Muscle of leg (tissue), 11 donors: ENCODE measurements around the gene CYB5R3. TPM values are rescaled to one million over a fixed set of nuclear protein-coding genes. Genes with fewer than 3 reads are reported as not detected.

Experiments used
- DNase-seq: peaks from one replicate; pipeline ENCODE4 v3.0.0; 2013
- H3K27ac ChIP-seq: one replicate; pipeline ENCODE4 v1.5.1; 2013; ENCODE audit warnings: mild to moderate bottlenecking, low read length, control low read depth
- H3K27me3 ChIP-seq: one replicate; pipeline ENCODE4 v1.6.1; 2013; ENCODE audit warnings: low read length; ENCODE audit not compliant: control insufficient read depth, insufficient read depth
- H3K36me3 ChIP-seq: one replicate; pipeline ENCODE4 v1.6.1; 2013; ENCODE audit warnings: low read length; ENCODE audit not compliant: control insufficient read depth, insufficient read depth
- H3K4me1 ChIP-seq: one replicate; pipeline ENCODE4 v1.6.1; 2013; ENCODE audit warnings: low read length; ENCODE audit not compliant: control insufficient read depth, insufficient read depth
- H3K4me3 ChIP-seq: one replicate; pipeline ENCODE4 v1.5.1; 2013; ENCODE audit warnings: low read length, control low read depth
- H3K9me3 ChIP-seq: replicated peaks from 2 replicates; pipeline ENCODE4 v1.6.1; 2013; ENCODE audit warnings: low read depth, low read length; ENCODE audit not compliant: control insufficient read depth
- WGBS: methylation state at CpG from one replicate; pipeline ENCODE4 v1.1.5; 2013; ENCODE audit warnings: missing lambda C conversion rate; ENCODE audit not compliant: insufficient coverage; 5-methylcytosine and 5-hydroxymethylcytosine counted together
- polyA plus RNA-seq, 8 donors: library from polyadenylated mRNA; unstranded; fragments of 120-200 nt; gene quantifications; one replicate each; pipeline versions ENCODE4 v1.2.1 to v1.2.3, GENCODE V29; 2013; ENCODE audit warnings: inconsistent platforms in 1 of 8, low replicate concordance in 1 of 8; ENCODE audit not compliant: insufficient read length in 8 of 8, insufficient read depth in 1 of 8
- total RNA-seq: library from RNA; stranded (reverse); fragments of 120-200 nt; gene quantifications from one replicate; pipeline ENCODE4 v1.2.4, GENCODE V29; 2013

The CYB5R3 gene
- total and polyA plus RNA-seq, 9 donors = 53.2 to 177 (median 158) TPM

DNA sequence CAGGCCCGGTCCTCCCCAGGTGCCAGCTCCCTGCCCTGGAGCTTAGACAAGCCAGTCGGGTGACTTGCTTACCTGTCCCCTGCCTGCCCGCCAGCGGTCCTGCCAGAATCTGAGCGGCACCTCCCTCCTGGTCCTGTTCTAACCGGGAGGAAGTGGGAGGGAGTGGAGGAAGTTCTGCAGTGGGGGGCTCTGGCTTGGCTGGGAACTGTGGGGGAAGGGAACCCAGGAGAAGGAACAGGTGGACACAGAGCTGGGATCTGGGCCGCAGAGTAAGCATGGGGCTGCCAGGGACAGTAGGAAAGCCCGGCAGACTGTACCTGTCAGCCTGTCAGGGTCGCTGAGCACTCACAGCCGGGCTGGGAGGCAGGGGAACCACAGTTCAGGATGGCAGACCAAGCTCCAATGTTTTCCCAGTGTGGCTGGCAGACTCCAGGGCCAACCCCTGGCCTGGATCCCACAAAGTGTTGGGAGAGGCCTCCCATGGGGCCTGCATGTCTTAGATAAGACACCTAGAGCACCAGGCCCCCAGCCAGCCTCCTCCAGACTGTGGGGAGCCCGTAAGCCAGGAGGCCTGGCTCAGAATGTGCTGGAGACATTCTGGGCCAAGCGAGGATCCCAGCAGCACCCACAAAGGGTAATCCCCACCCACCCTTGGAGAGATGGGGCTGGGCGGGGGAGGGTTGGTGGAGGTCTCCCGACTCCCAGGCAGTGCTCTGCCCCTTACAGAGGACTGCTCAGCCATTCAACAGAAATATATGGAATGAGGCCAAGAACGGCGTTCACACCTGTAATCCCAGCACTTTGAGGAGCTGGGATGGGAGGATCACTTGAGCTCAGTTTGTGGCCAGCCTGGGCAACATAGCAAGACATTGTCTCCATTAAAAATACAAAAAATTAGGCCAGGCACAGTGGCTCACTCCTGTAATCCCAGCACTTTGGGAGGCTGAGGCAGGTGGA is 2.3 kb downstream of the CYB5R3 start:
- Histone ChIP-seq H3K36me3 (peaks cover 7% of the 10 kb centered on the region), H3K4me1 (peaks cover 70% of the 10 kb centered on the region), H3K9me3 (no peaks in the 10 kb centered on the region), H3K27me3 (no peaks in the 10 kb centered on the region), H3K27ac (peak overlapping the region; percentile 93), H3K4me3 (peak overlapping the region; percentile 2)
- no peak for DNase-seq
- 52% methylated on average over 10 of the region's 16 CpGs for WGBS

DNA sequence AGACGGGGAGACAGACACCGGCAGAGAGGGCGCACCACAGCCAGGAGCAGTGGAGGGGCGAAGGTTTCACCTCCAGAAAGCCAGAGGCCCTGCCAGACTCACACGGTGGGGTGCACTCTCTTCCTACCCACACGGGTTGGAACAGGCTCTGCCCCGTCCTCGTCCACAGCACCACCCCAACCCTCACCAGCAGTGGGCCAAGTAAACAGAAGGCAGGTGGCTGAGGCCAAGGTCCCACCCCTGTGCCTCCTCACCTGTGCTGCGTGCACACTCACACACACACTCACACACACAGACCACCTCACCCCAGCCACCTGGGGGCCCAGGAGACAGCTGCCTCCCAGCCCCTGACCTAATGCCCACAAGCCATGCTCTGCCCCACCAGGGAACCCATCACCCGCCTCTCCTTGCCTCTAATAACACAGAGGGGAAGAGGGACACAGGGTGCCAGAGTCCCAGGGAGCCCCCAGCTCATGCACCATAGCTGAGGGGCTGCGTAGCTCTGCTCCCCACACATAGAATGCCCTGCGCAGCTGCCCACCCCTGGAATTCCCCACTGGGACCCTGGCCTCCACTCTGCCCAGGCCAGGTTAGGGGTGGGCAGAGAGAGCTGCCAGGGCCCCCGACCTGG is 3.1 kb downstream of the CYB5R3 start:
- peak overlapping the region; percentile 93 for H3K27ac ChIP-seq
- peaks cover 70% of the 10 kb centered on the region for H3K4me1 ChIP-seq

DNA sequence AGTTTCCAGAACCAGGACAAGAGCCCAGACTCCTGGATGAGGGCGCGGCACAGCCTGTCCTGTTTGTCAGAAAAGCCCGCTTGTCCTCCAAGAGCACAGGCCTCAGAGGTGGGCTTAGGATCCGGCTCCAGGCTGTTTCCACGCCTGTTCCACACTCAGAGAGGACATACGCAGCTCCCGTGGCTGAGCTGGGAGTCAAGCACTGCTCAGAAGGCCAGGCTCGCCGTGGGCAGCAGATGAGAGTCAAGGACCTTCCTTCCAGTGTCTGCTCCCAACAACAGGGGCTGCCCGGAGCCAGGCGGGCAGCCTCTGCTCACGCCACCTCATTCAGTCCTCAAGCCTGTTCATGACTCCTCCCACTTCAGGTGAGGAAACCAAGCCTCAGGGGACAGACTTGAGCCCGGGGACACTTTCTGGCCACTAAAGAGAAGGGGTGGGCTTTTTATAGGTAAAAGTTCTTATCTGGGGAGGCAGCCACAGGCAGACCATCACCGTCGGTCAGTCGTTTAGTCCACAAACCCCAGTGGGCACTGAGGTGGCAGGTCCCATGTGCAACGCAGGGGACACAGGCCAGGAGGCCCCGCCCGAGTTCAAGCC is 3.8 kb downstream of the CYB5R3 start:
- Histone ChIP-seq H3K4me3 (no peak overlapping the region), H3K4me1 (peaks cover 70% of the 10 kb centered on the region), H3K9me3 (no peaks in the 10 kb centered on the region), H3K27ac (peak overlapping the region; percentile 93), H3K27me3 (no peaks in the 10 kb centered on the region), H3K36me3 (peaks cover 7% of the 10 kb centered on the region)
- DNase-seq = peak; percentile 83
- WGBS = 37% methylated on average over 17 of the region's 19 CpGs

More for the DNA sequence above, 3.1 kb downstream of the CYB5R3 start:
- peak; percentile 50 for DNase-seq
- Histone ChIP-seq H3K9me3 (no peaks in the 10 kb centered on the region), H3K27me3 (no peaks in the 10 kb centered on the region), H3K4me3 (no peak overlapping the region), H3K36me3 (peaks cover 7% of the 10 kb centered on the region)
- WGBS = 59% methylated on average over 10 of the region's 13 CpGs

DNA sequence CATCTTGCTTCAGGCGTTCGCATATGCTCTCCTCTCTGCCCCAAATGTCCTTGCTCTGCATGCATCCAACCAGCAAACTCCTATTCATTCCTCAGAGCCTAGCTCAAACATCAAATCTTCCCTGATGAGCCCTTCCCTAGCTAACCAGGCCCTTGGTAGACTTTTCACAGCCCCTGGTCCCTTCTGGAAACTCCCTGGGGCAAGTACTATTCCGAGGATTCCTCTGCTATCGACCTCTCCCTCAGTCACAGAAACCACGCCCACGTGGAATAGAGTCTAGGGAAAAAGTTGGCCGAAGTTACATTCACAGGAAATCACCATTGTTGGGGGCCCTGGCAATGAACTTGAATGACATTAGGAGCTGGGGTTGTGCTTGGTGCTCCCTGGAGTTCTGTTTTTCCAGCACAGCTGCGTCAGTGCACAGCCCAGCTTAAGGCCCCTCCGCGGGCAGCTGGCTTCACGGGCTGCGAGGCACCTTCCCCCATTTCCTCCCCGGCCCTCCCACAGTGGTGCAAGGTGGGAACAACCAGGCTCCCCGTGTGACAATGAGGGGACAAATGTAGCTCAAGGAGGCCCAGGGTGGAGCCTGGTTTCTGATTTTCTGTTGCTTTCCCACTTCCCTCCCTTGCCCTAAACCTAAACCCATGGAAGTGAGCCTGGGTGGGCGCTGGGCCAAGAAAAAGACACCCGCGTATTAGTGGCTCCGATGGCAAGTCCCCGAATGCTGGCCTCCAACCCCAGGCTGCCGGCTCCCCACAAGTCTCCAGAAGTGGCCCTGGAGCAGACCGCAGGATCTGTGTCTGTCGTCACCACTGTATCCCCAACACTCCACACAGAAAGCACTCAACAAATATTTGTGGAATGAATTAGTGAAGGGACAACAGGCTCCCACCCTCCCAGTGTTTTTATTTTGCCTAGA is 4.5 kb downstream of the CYB5R3 start:
- Histone ChIP-seq H3K27ac (peak overlapping the region; percentile 93), H3K9me3 (no peaks in the 10 kb centered on the region), H3K36me3 (peaks cover 7% of the 10 kb centered on the region), H3K4me3 (peak overlapping the region; percentile 2), H3K27me3 (no peaks in the 10 kb centered on the region), H3K4me1 (peaks cover 66% of the 10 kb centered on the region)
- 26% methylated on average over 9 of the region's 22 CpGs for WGBS
- peak; percentile 86 for DNase-seq

DNA sequence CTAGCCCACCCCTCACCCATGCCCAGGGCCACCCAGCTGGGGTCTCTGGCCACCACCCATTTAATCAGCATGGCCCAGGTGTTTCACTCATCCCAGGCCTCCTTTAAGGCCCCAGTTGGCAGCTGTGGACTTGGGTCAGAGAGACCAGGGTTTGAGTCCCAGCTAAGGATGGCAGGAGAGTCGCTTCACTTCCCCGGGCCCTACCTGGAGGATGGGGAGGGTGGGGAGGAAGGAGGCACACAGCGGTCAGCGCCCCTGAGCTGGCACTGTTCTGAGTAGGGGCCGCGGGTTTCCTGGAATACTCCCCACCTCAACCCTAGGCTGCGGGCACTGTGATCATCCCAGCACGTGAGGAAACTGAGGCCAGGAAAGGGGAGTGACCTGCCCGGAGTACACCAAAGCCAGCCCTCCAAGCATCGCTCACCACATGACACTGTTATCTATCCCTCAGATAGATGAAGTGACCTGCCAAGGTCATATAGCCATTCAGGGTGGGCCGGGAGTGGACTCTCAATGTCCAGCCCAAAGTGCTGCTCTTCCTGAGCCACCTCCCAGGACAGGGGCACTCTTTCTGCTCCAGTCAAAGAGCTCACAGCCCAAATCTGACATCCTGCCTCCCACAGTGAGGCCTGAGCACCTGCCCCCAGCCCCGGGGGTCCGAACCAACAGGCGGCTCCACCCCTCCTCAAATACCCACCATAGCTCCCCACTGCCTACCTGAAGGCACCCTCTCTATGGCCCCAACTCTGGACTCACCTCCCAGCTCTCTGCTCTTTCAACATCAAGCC is 5.4 kb downstream of the CYB5R3 start:
- Histone ChIP-seq H3K27ac (peak overlapping the region; percentile 93), H3K4me1 (peaks cover 63% of the 10 kb centered on the region), H3K27me3 (no peaks in the 10 kb centered on the region), H3K4me3 (no peak overlapping the region), H3K9me3 (no peaks in the 10 kb centered on the region), H3K36me3 (peaks cover 7% of the 10 kb centered on the region)
- DNase-seq = no peak
- 85% methylated on average over 7 of the region's 14 CpGs for WGBS

DNA sequence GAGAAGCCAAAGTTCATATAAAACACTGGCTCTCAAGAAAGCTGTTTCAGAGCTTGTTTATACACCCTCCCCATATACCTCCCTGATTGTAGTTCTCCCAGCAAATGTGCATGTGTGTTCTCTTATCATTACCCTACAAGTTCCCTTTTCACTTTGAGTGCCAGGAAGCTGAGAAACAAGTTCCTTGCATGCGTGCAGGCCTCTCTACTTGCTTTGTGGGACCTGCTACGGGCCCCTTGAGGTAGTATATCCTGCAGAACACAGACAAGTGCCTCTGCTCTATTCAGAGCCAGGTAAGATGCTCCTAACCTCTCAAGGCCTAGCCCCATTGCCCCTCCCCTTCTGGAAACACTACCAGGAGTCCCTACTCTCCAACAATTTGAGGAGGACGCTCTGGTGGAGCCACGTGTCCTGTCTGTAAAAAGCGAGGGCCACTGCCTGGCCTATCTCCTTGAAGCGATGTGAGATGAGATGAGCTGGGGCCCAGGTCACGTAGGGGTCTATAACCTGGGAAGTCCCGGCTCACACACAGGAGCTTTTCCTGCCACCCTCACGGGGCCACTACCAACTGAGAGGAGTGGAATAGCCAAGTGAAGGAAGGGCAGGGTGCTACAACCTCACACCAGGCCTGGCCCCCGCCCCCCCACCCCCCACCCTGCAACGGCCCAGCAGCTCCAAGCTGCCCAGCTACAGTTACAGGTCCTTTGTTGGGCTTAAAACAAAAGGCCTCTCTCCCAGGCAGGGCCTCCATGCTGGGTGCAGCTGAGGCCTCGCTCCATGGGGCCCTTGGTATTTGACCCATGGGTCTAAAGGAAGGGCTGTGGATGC is 6.2 kb downstream of the CYB5R3 start:
- Histone ChIP-seq H3K27ac (no peak overlapping the region), H3K4me3 (no peak overlapping the region), H3K4me1 (peaks cover 56% of the 10 kb centered on the region), H3K27me3 (no peaks in the 10 kb centered on the region), H3K36me3 (peaks cover 7% of the 10 kb centered on the region), H3K9me3 (no peaks in the 10 kb centered on the region)
- DNase-seq = no peak
- 63% methylated on average over 5 of the region's 12 CpGs for WGBS

DNA sequence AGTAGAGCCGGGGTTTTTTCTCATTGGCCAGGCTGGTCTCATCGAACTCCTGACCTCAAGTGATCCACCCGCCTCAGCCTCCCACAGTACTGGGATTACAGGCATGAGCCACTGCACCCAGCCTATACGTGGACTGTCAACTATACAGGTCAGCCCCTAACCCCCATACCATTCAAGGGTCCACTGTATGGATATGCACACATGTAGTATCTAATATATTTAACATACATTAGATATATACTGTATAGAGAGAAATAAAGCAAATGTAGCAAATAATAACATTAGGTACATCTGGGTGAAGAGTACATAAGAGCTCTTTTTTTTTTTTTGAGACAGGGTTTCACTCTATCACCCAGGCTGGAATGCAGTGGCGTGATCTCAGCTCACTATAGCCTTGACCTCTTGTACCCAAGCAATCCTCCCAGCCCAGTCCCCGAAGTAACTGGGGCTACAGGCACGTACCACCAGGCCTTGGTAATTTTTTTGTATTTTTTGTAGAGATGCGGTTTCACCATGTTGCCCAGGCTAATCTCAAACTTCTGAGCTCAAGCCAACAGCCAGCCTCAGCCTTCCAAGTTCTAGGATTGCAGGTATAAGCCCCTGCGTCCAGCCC is 7.3 kb downstream of the CYB5R3 start:
- Histone ChIP-seq H3K9me3 (no peaks in the 10 kb centered on the region), H3K4me1 (peaks cover 45% of the 10 kb centered on the region)
- 100% methylated on average over 2 of the region's 9 CpGs for WGBS

DNA sequence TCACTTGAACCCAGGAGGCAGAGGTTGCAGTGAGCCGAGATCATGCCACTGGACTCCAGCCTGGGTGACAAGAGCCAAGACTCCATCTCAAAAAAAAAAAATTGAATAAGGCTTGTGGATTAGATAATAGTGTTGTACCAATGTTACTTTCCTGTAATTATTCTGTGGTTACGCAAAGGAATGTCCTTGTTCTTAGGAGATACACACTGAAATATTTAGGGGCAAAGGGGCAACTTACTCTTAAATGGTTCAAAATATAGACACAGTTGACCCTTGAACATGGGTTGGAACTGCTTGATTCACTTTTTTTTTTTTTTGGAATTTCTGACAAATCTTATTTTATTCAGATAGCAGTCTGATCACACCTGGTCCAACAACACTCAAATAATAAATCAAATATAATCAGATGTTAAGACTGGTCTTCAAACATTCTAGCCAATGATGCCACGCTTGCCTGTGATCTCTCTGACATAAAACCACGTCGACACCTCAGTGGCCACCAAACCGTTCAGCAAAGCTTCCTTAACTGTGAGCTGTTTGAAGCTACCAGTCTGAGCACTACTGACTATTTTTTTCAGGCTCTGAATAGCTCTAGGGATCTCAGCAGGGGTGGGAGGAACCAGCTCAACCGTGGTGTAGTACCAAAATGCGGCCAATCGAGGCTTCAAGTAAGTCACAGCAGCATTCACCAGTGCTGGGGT is 9.5 kb downstream of the CYB5R3 start:
- DNase-seq = no peak
- WGBS = 77% methylated on average over 7 of the region's 9 CpGs
- peaks cover 22% of the 10 kb centered on the region for H3K36me3 ChIP-seq
- H3K4me3 ChIP-seq = no peak overlapping the region
- H3K4me1 ChIP-seq = peaks cover 26% of the 10 kb centered on the region
- no peaks in the 10 kb centered on the region for H3K27me3 ChIP-seq
- no peak overlapping the region for H3K27ac ChIP-seq
- H3K9me3 ChIP-seq = no peaks in the 10 kb centered on the region

More for the DNA sequence above, 7.3 kb downstream of the CYB5R3 start:
- Histone ChIP-seq H3K36me3 (peaks cover 11% of the 10 kb centered on the region), H3K4me3 (no peak overlapping the region), H3K27ac (no peak overlapping the region), H3K27me3 (no peaks in the 10 kb centered on the region)
- DNase-seq = no peak
